Measurements from ENCODE around the gene FKBP2. TPM values are rescaled to one million over a fixed set of nuclear protein-coding genes. Genes with fewer than 3 reads are reported as not detected.

FKBP2 gene
- total and polyA plus RNA-seq, 2 of the 13 experiments (the other 11 are each of a cell fraction or from before 2014, with no cell fraction given), result 30.1 to 53.3 TPM

- TF ChIP-seq REL (CRISPR knock-in tag; conservative IDR thresholded peaks at IDR 0.05), result no peak
- peak; percentile 76 for TF ChIP-seq ZNF501 (CRISPR knock-in tag; IDR thresholded peaks at IDR 0.05)
- peak; percentile 77 for TF ChIP-seq ZHX2 (IDR thresholded peaks at IDR 0.05; ENCODE audit: low read depth)
- TF ChIP-seq ZHX2 (CRISPR knock-in tag; IDR thresholded peaks at IDR 0.05; ENCODE audit: borderline replicate concordance), result no peak
- TF ChIP-seq ZNF841 (CRISPR knock-in tag; IDR thresholded peaks at IDR 0.05; ENCODE audit: borderline replicate concordance), result no peak
- peak; percentile 53; the same call in 1 of the 2 replicates for TF ChIP-seq STAT6 (CRISPR knock-in tag; IDR thresholded peaks at IDR 0.05; ENCODE audit: borderline replicate concordance)
- no peak for TF ChIP-seq ZZZ3 (CRISPR knock-in tag; IDR thresholded peaks at IDR 0.05; ENCODE audit: borderline replicate concordance)
- TF ChIP-seq ZNF780A (CRISPR knock-in tag; IDR thresholded peaks at IDR 0.05), result no peak
- TF ChIP-seq TGIF2 (CRISPR knock-in tag; IDR thresholded peaks at IDR 0.05), result peak; percentile 66; the same call in 1 of the 2 replicates
- peak; percentile 57; the same call in 1 of the 2 replicates for TF ChIP-seq ELF3 (CRISPR knock-in tag; IDR thresholded peaks at IDR 0.05)
- TF ChIP-seq ZNF552 (CRISPR knock-in tag; IDR thresholded peaks at IDR 0.05; ENCODE audit: borderline replicate concordance), result peak; percentile 73; the same call in 1 of the 2 replicates
- no peak for TF ChIP-seq RORA (CRISPR knock-in tag; IDR thresholded peaks at IDR 0.05)
- TF ChIP-seq AKNA (CRISPR knock-in tag; IDR thresholded peaks at IDR 0.05; ENCODE audit: borderline replicate concordance), result no peak
Measured at GRCh38 chr11:64240435-64241240, at the start of gene FKBP2 (continued).

All from HepG2 (cell line).